Measurements from ENCODE around the gene TEK.

DNA sequence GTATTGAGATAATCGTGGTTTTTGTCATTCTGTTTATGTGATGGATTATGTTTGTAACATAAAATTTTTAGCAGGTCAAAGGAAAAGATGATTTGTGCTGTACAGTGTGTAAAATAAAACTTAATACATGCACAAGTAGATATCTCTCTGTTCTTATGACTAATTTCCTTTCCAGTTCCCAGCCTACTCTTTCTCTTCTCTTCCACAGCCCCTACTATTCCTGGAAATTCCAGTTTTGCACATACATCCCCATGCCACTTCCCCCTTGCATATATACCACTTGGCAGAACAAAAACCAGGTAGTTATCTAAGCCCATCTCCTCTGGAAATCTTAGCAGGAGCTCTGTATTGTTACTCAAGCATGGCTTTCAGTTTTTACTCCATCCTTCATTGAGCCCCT is 20.2 kb downstream of the TEK start:
- TF ChIP-seq CTCF (IDR thresholded peaks at IDR 0.05) (no peak), POLR2A (IDR thresholded peaks at IDR 0.05) (no peak)

Data from testis (tissue), 2 donors.